AG08395 (cell line): ENCODE measurements around the gene DTD2.
"Not testable (repeated sequence)": the region's sequence is repeated elsewhere in the genome, so short reads cannot be mapped to it uniquely, and the experiment has no call there.

Source experiments
- DNase-seq: peaks from one replicate; pipeline ENCODE4 v3.0.0; 2012; ENCODE audit warnings: mixed read lengths, low spot score

DTD2 gene

GRCh38 chr14:31456841-31457664 is at the start of gene DTD2:
Gene DTD2, minus strand, starts transcription at chr14:31457506. Its CDS starts 113 bp downstream, at chr14:31457393.
- DNase-seq: peak; percentile 97

DNA sequence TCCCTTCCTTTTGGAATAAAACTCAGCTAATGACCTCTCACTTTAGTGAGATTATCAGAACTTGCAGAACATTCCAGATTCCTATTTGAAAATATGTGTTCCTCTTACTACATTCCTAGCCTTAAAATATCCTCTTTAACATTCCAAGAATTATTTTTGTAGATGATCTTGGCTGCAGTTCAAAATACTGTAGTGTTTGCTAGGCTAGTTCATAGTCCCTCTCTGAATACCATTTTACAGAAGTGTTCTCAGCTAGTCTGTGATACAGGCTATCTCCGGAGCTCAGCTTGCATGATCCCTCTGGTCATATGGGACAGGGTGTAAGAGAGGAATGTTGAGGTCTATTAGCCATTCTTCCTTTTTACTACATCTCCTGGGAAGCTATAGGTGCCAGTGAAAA is 48.1 kb upstream of the DTD2 start:
- DNase-seq: peak; percentile 62

GRCh38 chr14:31501870-31502269 is 44.6 kb upstream of the DTD2 start:
- DNase-seq: no peak

- DNase-seq: no peak
These were observed 35.6 kb upstream of the DTD2 start for GRCh38 chr14:31492759-31493498.

- DNase-seq: no peak
These were observed 32.4 kb upstream of the DTD2 start for GRCh38 chr14:31489691-31490090.

GRCh38 chr14:31487886-31488285 is 30.6 kb upstream of the DTD2 start, which contains the start of gene GPR33:
Gene GPR33, minus strand, starts transcription at chr14:31488039. Its CDS starts 4,074 bp downstream, at chr14:31483965.
- no peak for DNase-seq

- DNase-seq: no peak
These were observed 29.5 kb upstream of the DTD2 start for GRCh38 chr14:31486764-31487163.

GRCh38 chr14:31484754-31485153 is 27.4 kb upstream of the DTD2 start:
- no peak for DNase-seq

DNA sequence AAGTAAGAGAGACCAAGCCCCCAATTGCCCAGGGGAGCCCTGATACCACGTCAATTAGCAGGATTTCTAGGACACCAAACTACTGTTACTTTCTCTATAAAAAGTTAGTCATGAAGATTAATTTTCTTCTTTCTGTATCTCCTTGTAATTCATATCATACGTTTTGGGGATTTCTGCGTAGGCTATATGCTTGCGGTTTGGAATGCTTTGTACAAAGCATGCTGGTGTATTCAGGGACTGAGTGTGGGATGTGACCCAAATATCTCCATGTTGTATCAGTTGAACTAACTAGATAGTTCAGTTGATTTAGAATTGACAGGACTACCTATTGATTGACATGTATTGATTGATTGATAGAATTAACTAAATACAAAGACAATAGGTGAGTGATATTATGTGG is 22.9 kb upstream of the DTD2 start:
- DNase-seq: no peak

GRCh38 chr14:31479027-31479426 is 21.7 kb upstream of the DTD2 start:
- no peak for DNase-seq

DNA sequence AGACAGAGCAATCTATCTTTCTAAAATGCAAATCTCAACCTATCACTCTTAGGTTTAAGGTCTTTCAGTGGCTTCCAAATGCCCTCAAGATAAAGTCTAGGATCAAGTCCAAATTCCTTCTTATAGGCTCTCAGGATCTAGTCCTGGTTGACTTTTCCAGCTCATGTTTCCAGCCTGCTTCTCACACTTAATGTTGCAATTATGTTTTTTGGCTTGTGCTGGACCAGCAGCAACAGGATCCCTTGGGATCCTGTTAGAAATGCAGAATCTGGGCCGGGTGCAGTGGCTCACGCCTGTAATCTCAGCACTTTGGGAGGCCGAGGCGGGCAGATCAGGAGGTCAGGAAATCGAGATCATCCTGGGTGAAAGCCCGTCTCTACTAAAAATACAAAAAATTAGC is 19.9 kb upstream of the DTD2 start:
- DNase-seq: no peak

- no peak for DNase-seq
These were observed 19.0 kb upstream of the DTD2 start for GRCh38 chr14:31476131-31476866.

GRCh38 chr14:31466554-31466953 is 9.2 kb upstream of the DTD2 start:
- no peak for DNase-seq

- peak; percentile 9 for DNase-seq
These were observed 7.8 kb upstream of the DTD2 start for GRCh38 chr14:31465111-31465510.

DNA sequence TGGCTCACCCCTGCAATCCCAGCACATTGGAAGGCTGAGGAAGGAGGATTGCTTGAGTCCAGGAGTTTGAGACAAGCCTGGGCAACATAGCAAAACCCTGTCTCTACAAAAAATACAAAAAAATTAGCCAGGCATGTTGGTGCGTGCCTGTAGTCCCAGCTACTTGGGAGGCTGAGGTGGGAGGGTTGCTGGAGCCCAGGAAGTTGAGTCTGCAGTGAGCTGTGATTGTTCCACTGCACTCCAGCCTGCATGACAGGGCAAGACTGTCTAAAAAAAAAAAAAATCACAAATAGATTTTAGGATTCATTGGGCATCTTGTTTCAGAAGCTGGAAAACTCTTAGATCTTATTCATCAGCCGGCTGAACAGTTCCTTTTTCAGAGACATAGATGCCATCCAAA is 5.1 kb upstream of the DTD2 start:
- DNase-seq: not testable (repeated sequence)

- DNase-seq: no peak
These were observed 4.2 kb upstream of the DTD2 start for GRCh38 chr14:31461545-31461944.

DNA sequence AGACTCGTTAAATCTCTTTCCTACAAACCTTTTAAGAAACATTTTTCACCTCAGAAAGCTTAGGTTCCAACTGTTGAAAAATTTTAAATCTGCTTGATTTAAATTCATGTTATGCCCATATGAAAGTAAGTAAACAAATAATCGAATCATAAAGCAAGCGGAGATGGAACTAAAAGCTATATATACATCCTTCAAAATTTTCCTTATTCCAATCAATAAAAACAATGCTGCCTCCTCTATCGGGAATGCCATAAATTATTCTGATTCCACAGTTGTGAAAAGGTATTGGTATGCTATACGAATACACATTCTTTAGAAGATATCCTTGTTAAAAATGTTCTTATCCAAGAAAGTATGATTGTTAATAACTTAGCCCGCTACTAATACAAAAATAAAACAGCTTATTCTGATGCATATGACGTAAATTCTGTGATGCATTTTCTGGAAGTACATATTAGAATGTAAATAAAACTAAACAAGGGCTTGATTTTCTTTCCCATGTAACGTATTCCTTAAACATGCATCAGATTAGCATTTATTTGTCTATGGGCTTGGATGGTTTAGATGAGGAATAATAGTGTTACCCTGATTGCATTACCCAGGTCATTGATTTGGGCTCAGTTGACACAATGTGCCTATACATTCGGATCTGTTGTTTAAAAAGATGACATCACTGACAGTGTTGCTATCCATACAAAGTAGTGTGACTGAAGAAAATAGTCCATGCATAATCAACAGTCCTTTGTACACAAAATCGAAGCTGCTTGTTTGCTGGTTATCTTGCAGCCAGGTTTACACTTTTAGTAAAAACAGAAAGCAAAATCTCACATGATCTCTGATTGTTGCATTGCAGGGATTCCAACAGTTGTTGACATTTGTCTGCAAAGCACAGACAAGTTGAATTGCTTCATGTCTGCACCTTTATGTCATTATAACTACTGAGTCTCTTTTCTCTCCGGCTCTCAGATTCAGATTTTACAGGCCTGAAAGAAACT is 656 bp upstream of the DTD2 start:
- DNase-seq: no peak

- DNase-seq: peak; percentile 53
These were observed 7.2 kb downstream of the DTD2 start for GRCh38 chr14:31449971-31450610.

GRCh38 chr14:31449136-31449535 is 8.2 kb downstream of the DTD2 start:
- no peak for DNase-seq

- no peak for DNase-seq
These were observed 11.6 kb downstream of the DTD2 start for GRCh38 chr14:31445703-31446102.

DNA sequence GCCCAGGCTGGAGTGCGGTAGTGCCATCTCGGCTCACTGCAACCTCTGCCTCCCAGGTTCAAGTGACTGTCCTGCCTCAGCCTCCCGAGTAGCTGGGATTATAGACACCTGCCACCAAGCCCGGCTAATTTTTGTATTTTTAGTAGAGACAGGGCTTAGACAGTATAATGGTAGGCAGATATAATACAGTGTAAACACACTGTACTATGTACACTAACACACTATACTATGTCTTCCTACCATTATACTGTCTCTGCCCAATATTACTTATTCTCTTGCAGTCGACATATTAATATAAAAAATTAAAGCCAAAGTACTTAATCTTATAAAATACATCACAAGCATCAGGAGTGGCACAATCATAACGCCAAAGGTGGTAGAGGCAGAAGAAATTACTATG is 15.0 kb downstream of the DTD2 start:
- no peak for DNase-seq
